Dedifferentiated amniotic fluid mesenchymal stem cell (primary cell): ENCODE measurements around the gene ANKS1A.

Experiments
- DNase-seq: peaks from one replicate; pipeline ENCODE4 v3.0.0-alpha.2; 2016; ENCODE audit errors: extremely low spot score

ANKS1A gene

GRCh38 chr6:35067234-35067633 lies 178.2 kb downstream of the ANKS1A start:
- DNase-seq: no peak

GRCh38 chr6:35068206-35068605 lies 179.2 kb downstream of the ANKS1A start:
- DNase-seq: no peak

GRCh38 chr6:35068644-35069043 lies 179.6 kb downstream of the ANKS1A start:
- DNase-seq: no peak

GRCh38 chr6:35069262-35069661 lies 180.2 kb downstream of the ANKS1A start:
- DNase-seq: no peak

GRCh38 chr6:35070111-35070510 lies 181.1 kb downstream of the ANKS1A start:
- DNase-seq: no peak

GRCh38 chr6:35071347-35071994 lies 182.4 kb downstream of the ANKS1A start:
- no peak for DNase-seq

GRCh38 chr6:35072051-35072697 lies 183.1 kb downstream of the ANKS1A start:
- no peak for DNase-seq

- no peak for DNase-seq
Measured at GRCh38 chr6:35072698-35073055, 183.6 kb downstream of the ANKS1A start.

- DNase-seq: no peak
Measured at GRCh38 chr6:35073211-35073610, 184.2 kb downstream of the ANKS1A start.

- DNase-seq: no peak
Measured at GRCh38 chr6:35073766-35074471, 184.9 kb downstream of the ANKS1A start.

GRCh38 chr6:35076997-35077712 lies 188.1 kb downstream of the ANKS1A start:
- no peak for DNase-seq

GRCh38 chr6:35077713-35078105 lies 188.7 kb downstream of the ANKS1A start:
- DNase-seq: no peak

- no peak for DNase-seq
Measured at GRCh38 chr6:35078226-35078850, 189.3 kb downstream of the ANKS1A start.

GRCh38 chr6:35078896-35079295 lies 189.8 kb downstream of the ANKS1A start:
- no peak for DNase-seq

GRCh38 chr6:35079311-35080000 lies 190.4 kb downstream of the ANKS1A start:
- no peak for DNase-seq

GRCh38 chr6:35080016-35080680 lies 191.1 kb downstream of the ANKS1A start:
- DNase-seq: no peak

GRCh38 chr6:35080821-35081425 lies 191.9 kb downstream of the ANKS1A start:
- DNase-seq: no peak

- no peak for DNase-seq
Measured at GRCh38 chr6:35081426-35081851, 192.4 kb downstream of the ANKS1A start.

GRCh38 chr6:35082046-35082732 lies 193.1 kb downstream of the ANKS1A start:
- DNase-seq: no peak
